ENCODE measurements around the gene TRIM71. TPM values are rescaled to one million over a fixed set of nuclear protein-coding genes. Genes with fewer than 3 reads are reported as not detected.

TRIM71 gene
- total RNA-seq, 1 experiment from 2014 or later = 0.17 TPM

DNA sequence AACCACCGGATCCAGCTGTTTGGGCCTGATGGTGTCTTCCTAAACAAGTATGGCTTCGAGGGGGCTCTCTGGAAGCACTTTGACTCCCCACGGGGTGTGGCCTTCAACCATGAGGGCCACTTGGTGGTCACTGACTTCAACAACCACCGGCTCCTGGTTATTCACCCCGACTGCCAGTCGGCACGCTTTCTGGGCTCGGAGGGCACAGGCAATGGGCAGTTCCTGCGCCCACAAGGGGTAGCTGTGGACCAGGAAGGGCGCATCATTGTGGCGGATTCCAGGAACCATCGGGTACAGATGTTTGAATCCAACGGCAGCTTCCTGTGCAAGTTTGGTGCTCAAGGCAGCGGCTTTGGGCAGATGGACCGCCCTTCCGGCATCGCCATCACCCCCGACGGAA, 73.6 kb downstream of the TRIM71 start:
- ATAC-seq (no peak), DNase-seq (ENCODE audit: low read depth, low spot score) (no peak)
- H3K4me3 ChIP-seq (replicated peaks in 1 of 2; ENCODE audit: low read depth in 1 of 2, low read length in 2 of 2) = no peak overlapping the region
- no peak overlapping the region for H3K27ac ChIP-seq (ENCODE audit: low read depth, low read length)
- no peaks in the 10 kb centered on the region for H3K9me2 ChIP-seq (ENCODE audit: insufficient read depth)
- no peaks in the 10 kb centered on the region for H4K20me1 ChIP-seq (ENCODE audit: insufficient read depth)
- H3K27me3 ChIP-seq (ENCODE audit: insufficient read depth, low read length) = peaks cover 13% of the 10 kb centered on the region; the same call in 1 of the 2 replicates
- ChIA-PET POLR2A (no interaction called here), CTCF (no interaction called here), RAD21 (ENCODE audit: low non-redundant PET in 1 of 2, low total read pairs in 2 of 2, uncharacterized antibody in 2 of 2, unreplicated experiment in 2 of 2) (no interaction called here)
- no peaks in the 10 kb centered on the region for H3K9me3 ChIP-seq (ENCODE audit: control insufficient read depth in 1 of 2, insufficient read depth in 1 of 2, low read depth in 1 of 2, low read length in 2 of 2)
- no peak overlapping the region for H2AFZ ChIP-seq (ENCODE audit: low read depth, low read length, poor library complexity, severe bottlenecking)
- peaks cover 4 to 5% of the 10 kb centered on the region in 2 experiments; a peak in 3 of 4 replicates for H3K4me1 ChIP-seq (ENCODE audit: control insufficient read depth in 1 of 2, insufficient read depth in 2 of 2, low read length in 2 of 2)
- TF ChIP-seq CBX3 (IDR thresholded peaks at IDR 0.05; ENCODE audit: low read depth) (no peak), EZH2 (IDR thresholded peaks at IDR 0.05) (no peak)
- TF ChIP-seq, protein P1, sequence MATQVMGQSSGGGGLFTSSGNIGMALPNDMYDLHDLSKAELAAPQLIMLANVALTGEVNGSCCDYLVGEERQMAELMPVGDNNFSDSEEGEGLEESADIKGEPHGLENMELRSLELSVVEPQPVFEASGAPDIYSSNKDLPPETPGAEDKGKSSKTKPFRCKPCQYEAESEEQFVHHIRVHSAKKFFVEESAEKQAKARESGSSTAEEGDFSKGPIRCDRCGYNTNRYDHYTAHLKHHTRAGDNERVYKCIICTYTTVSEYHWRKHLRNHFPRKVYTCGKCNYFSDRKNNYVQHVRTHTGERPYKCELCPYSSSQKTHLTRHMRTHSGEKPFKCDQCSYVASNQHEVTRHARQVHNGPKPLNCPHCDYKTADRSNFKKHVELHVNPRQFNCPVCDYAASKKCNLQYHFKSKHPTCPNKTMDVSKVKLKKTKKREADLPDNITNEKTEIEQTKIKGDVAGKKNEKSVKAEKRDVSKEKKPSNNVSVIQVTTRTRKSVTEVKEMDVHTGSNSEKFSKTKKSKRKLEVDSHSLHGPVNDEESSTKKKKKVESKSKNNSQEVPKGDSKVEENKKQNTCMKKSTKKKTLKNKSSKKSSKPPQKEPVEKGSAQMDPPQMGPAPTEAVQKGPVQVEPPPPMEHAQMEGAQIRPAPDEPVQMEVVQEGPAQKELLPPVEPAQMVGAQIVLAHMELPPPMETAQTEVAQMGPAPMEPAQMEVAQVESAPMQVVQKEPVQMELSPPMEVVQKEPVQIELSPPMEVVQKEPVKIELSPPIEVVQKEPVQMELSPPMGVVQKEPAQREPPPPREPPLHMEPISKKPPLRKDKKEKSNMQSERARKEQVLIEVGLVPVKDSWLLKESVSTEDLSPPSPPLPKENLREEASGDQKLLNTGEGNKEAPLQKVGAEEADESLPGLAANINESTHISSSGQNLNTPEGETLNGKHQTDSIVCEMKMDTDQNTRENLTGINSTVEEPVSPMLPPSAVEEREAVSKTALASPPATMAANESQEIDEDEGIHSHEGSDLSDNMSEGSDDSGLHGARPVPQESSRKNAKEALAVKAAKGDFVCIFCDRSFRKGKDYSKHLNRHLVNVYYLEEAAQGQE (IDR thresholded peaks at IDR 0.05; ENCODE audit: low read depth) = no peak
- no peak overlapping the region for H3K4me2 ChIP-seq (ENCODE audit: low read length)
- no peaks in the 10 kb centered on the region for H3K79me2 ChIP-seq (ENCODE audit: insufficient read depth, low read length)
- intact Hi-C loops (cut with micrococcal nuclease) = no loop called here
- BruUV-seq (replicated peaks) = no TSS peak
- H3K36me3 ChIP-seq (ENCODE audit: control insufficient read depth in 1 of 2, insufficient read depth in 2 of 2, low read length in 2 of 2) = no peaks in the 10 kb centered on the region
- no peak overlapping the region for H3K9ac ChIP-seq (ENCODE audit: low read length)

GRCh38 chr3:32892625-32893598, 75.1 kb downstream of the TRIM71 start:
- ATAC-seq (no peak), DNase-seq (ENCODE audit: low read depth, low spot score) (no peak)
- Histone ChIP-seq H3K9ac (ENCODE audit: low read length) (no peak overlapping the region), H3K79me2 (ENCODE audit: insufficient read depth, low read length) (no peaks in the 10 kb centered on the region), H3K4me1 (ENCODE audit: control insufficient read depth in 1 of 2, insufficient read depth in 2 of 2, low read length in 2 of 2) (no peaks in the 10 kb centered on the region), H4K20me1 (ENCODE audit: insufficient read depth) (no peaks in the 10 kb centered on the region), H2AFZ (ENCODE audit: low read depth, low read length, poor library complexity, severe bottlenecking) (no peak overlapping the region), H3K4me2 (ENCODE audit: low read length) (no peak overlapping the region), H3K36me3 (ENCODE audit: control insufficient read depth in 1 of 2, insufficient read depth in 2 of 2, low read length in 2 of 2) (no peaks in the 10 kb centered on the region), H3K9me2 (ENCODE audit: insufficient read depth) (no peaks in the 10 kb centered on the region), H3K27ac (ENCODE audit: low read depth, low read length) (no peak overlapping the region), H3K4me3 (replicated peaks in 1 of 2; ENCODE audit: low read depth in 1 of 2, low read length in 2 of 2) (no peak overlapping the region), H3K9me3 (ENCODE audit: control insufficient read depth in 1 of 2, insufficient read depth in 1 of 2, low read depth in 1 of 2, low read length in 2 of 2) (no peaks in the 10 kb centered on the region), H3K27me3 (ENCODE audit: insufficient read depth, low read length) (peaks cover 13% of the 10 kb centered on the region; the same call in 1 of the 2 replicates)
- CTCF ChIA-PET = interaction anchor here (0.9 kb wide), 1 partner anchor 9 kb away, joined by 4 read pairs; no protein-coding TSS in a partner anchor
- POLR2A ChIA-PET = no interaction called here
- intact Hi-C loops (cut with micrococcal nuclease) = no loop called here
- TF ChIP-seq RAD21 (IDR thresholded peaks at IDR 0.05; ENCODE audit: low read depth) (no peak), CEBPB (IDR thresholded peaks at IDR 0.05; ENCODE audit: low read depth) (no peak)
- no TSS peak for BruUV-seq (replicated peaks)
- RAD21 ChIA-PET (ENCODE audit: low non-redundant PET in 1 of 2, low total read pairs in 2 of 2, uncharacterized antibody in 2 of 2, unreplicated experiment in 2 of 2) = no interaction called here

Data from HCT116 (cell line).